GM12864 (cell line): ENCODE measurements around the gene NTMT1.

Experiments
- DNase-seq: peaks from one replicate; pipeline ENCODE4 v3.0.0-alpha.2; 2011; ENCODE audit warnings: low read depth
- H3K4me3 ChIP-seq: 2 replicates; pipeline ENCODE4 v1.5.1; 2011; ENCODE audit warnings: mild to moderate bottlenecking, low read depth, low read length, control low read depth
- TF ChIP-seq, protein P1 (sequence below): IDR thresholded peaks from 2 replicates; pipeline ENCODE4 v1.5.1; 2011; ENCODE audit warnings: low read depth, mild to moderate bottlenecking, moderate library complexity, low read length, control low read depth, inconsistent platforms; ENCODE audit errors: missing control alignments

NTMT1 gene

DNA sequence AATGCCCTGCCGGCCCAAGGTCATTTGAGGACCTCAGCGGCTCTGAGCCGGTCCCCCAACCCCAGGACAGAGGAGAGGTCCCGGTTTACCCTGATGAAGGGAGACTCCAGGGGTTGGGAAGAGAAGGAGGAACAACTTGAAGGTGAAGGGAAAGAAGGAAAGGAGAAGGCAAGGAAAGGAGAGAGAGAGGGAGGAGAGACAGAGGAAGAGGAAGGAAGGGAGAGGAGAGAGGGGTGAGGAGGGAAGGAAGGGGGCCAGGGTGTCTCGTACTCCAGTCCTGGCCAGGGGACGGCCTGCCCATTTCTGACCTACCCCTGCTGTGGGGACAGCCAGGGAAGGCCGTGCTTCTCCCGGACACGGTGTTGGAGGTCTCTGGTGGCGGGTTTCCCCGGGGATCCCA is 41.4 kb downstream of the NTMT1 start:
- no peak overlapping the region for H3K4me3 ChIP-seq
- DNase-seq = no peak
- TF ChIP-seq, protein P1, sequence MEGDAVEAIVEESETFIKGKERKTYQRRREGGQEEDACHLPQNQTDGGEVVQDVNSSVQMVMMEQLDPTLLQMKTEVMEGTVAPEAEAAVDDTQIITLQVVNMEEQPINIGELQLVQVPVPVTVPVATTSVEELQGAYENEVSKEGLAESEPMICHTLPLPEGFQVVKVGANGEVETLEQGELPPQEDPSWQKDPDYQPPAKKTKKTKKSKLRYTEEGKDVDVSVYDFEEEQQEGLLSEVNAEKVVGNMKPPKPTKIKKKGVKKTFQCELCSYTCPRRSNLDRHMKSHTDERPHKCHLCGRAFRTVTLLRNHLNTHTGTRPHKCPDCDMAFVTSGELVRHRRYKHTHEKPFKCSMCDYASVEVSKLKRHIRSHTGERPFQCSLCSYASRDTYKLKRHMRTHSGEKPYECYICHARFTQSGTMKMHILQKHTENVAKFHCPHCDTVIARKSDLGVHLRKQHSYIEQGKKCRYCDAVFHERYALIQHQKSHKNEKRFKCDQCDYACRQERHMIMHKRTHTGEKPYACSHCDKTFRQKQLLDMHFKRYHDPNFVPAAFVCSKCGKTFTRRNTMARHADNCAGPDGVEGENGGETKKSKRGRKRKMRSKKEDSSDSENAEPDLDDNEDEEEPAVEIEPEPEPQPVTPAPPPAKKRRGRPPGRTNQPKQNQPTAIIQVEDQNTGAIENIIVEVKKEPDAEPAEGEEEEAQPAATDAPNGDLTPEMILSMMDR = no peak

DNA sequence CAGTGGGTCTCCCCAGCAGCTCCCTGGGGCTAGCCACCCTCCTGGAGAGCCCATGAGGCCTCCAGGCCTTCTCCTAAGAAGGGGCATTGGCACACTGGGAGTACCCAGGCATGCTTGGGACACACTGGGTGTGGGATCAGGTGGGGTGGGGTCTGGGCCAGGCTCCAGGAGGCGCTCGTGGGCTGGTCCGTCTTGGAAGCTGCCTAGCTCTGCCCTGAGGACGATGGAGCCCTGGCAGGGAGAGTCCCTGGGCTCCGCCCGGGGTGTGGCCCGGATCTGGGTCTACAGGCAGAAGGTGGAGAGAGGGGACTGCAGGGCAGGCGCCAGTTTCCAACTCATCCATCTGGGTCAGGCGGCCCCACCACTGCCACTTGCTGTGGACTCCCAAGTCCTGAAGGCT is 41.9 kb downstream of the NTMT1 start:
- H3K4me3 ChIP-seq = no peak overlapping the region
- TF ChIP-seq, protein P1 = no peak
- no peak for DNase-seq

DNA sequence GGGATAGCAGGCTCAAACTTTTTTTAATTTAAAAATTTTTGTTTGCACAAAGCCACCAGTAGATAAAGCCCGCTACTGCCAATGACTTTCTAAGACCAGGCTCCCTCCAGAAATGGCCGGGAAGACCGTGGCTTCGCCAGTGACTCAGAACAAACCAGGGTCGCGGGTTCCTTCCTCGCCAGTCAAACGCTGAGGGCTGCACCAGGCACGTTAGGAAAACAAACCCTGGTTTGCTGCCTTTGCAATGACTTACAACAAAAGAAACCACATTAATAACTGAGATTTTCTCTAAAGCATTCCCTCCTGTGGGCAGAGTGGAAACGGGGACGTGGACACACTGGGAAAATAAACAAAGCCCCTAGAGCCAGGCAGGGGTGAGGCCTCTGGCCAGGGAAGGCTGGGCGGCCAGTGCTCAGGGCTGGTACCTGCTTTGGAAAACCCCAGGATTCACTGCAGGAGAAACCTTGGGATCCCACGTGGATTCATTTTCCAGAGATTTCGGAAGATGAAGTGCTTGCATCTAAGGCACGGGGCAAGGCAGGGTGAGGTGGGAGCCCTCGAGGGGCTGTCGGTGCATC is 43.3 kb downstream of the NTMT1 start:
- TF ChIP-seq, protein P1 = no peak
- no peak for DNase-seq

DNA sequence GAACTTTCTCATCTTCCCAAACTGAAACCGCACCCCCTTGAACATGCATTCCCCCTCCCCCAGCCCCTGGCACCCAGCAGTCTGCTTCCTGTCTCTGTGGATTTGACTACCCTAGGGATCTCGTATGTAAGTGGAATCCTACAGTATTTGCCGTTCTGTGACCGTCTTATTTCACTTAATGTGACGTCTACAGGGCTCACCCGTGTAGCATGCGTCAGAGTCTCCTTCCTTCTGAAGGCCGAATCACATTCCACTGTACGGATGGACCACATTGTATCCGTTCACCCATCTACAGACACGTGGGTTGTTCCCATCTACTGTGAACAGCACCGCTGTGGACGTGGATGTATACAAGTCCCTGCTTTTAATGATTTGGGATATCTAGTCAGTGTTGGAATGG is 44.0 kb downstream of the NTMT1 start:
- no peak for DNase-seq
- TF ChIP-seq, protein P1 = no peak
- H3K4me3 ChIP-seq = no peak overlapping the region

More for the DNA sequence above, 43.3 kb downstream of the NTMT1 start:
- H3K4me3 ChIP-seq = no peak overlapping the region

DNA sequence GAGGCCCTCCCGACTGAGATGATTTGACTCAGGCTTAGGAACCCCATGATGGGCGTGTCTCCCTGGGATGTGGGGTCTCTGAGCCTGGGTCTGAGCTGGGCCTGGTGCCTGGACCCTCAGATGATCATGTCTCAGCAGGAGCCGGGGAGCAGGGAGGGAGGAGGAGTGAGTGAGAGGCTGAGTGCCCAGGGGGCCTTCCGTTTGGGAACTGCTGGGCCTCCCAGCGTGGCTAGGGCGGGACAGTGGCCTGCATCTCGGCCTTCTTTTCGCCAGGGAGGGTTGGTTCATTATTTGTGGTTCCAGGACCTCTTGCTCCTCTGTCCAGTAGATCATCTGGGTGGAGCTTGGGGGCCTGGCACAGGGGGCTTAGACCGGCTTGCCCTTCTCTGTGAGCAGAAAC is 45.1 kb downstream of the NTMT1 start:
- TF ChIP-seq, protein P1 = no peak
- no peak overlapping the region for H3K4me3 ChIP-seq
- DNase-seq = no peak

DNA sequence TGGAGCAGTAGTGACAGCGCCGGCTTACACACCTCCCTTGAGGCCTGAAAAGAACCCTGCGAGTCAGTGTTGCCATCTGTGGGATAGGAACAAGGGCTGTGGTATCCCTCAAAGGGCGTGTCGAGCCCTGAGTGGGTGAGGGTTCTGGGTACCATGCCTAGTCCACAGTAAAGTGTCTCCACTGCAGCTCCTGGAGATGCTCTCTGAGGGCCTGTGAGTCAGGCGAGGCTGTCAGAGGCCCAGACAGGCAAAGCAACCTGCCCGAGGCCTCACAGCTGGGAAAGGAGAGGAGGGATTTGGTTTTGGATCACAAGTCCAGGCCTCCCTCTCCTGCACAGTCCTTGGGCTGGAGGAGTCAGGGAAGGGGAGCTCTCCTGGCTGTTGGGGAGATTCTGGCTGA is 45.6 kb downstream of the NTMT1 start:
- H3K4me3 ChIP-seq = no peak overlapping the region
- TF ChIP-seq, protein P1 = no peak
- DNase-seq = no peak

DNA sequence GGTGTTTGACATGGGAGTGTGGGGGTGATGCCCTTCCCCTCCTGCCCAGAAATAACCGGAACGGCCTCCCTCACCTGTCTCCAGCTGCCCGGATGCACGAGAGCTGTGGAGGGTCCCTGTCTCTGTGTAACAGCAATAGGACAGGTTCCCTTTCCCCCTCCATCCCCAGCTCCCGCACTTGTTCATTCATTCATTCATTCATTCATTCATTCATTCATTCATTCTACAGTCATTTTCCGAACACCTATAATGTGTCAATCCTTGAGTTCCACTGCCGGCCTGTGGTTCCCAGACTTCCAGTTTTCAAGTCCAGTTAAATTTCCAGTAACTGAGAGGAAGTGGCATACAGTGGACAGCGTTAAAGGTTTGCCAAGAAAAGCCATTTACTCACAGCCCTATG is 46.7 kb downstream of the NTMT1 start:
- no peak overlapping the region for H3K4me3 ChIP-seq
- TF ChIP-seq, protein P1 = no peak

More for the DNA sequence above, 46.7 kb downstream of the NTMT1 start:
- no peak for DNase-seq
